ENCODE data around the gene DNASE1L3. TPM values are rescaled to one million over a fixed set of nuclear protein-coding genes. Genes with fewer than 3 reads are reported as not detected.

The DNASE1L3 gene
- total RNA-seq, 2 experiments from 2014 or later: not detected

DNA sequence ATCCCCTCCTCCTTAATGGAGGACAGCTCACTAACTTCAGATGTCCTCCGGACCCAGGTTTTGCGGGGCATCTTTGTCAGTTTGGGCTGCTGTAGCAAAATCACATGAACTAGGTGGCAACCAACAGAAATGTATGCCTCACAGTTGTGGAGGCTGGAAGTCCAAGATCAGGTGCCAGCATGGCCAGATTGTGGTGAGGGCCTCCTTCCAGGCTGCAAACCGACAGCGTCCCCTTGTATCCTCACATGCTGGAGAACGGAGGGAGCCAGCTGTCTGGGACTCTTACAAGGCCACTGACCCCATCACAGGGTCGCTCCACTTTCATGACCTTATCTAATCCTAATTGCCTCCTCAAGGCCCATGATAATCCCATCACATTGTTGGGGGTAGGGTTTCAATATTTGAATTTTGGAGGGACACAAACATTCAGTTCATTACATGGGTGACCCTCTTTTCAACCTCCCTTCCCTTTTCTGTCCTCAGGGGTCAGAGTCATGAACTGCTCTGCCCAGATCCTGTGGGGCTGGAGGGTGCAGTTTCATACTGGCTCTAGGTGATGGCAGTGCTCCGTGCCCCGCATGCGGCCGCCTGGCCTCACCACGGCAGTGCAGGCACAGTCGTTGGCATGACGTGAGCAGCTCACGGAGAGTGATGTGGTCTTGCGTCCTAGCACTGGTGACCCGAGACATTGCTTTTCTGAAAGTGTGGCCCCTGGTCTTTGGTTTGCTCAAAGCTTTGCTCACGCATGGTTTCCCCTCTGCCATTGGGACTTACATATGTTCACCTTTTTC, 58.4 kb downstream of the DNASE1L3 start:
- no peaks in the 10 kb centered on the region for H3K27me3 Mint-ChIP-seq
- CTCF ChIA-PET: interaction anchor here (1.0 kb wide), 1 partner anchor 15 kb away, joined by 4 read pairs; no protein-coding TSS in a partner anchor
- H3K27ac Mint-ChIP-seq: no peak overlapping the region
- no peaks in the 10 kb centered on the region for H3K36me3 Mint-ChIP-seq
- no peak for DNase-seq
- no peak for ATAC-seq
- H3K4me3 Mint-ChIP-seq: no peak overlapping the region
- H3K4me1 Mint-ChIP-seq: peaks cover 2% of the 10 kb centered on the region
- no peaks in the 10 kb centered on the region for H3K9me3 Mint-ChIP-seq (ENCODE audit: low read depth)

DNA sequence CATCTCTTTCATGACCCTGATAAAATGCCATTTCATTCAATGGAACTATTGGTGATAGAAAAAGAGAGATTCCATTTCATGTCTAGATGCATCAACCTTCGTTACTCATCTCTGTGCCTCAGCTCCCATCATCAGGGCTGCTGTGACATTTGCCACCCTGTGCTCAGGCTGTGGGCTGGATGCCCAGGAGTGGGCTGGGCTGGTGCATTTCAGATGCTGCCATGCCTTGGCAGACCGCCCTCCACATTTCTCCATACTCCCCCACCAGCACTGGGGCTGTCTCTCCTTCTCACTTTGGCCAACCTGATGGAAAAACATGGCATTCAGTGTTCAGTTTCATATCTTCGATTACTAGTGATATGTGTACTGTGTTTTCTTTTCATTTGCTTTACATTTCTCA, 59.1 kb downstream of the DNASE1L3 start:
- no peaks in the 10 kb centered on the region for H3K36me3 Mint-ChIP-seq
- H3K27ac Mint-ChIP-seq: no peak overlapping the region
- CTCF ChIA-PET: interaction anchor here (0.6 to 1.0 kb wide), 2 partner anchors 15 to 129 kb away, joined by 4 read pairs; no protein-coding TSS in a partner anchor
- no peak overlapping the region for H3K4me3 Mint-ChIP-seq
- ATAC-seq (no peak), DNase-seq (no peak)
- peaks cover 2% of the 10 kb centered on the region for H3K4me1 Mint-ChIP-seq
- H3K9me3 Mint-ChIP-seq (ENCODE audit: low read depth): no peaks in the 10 kb centered on the region
- H3K27me3 Mint-ChIP-seq: no peaks in the 10 kb centered on the region

DNA sequence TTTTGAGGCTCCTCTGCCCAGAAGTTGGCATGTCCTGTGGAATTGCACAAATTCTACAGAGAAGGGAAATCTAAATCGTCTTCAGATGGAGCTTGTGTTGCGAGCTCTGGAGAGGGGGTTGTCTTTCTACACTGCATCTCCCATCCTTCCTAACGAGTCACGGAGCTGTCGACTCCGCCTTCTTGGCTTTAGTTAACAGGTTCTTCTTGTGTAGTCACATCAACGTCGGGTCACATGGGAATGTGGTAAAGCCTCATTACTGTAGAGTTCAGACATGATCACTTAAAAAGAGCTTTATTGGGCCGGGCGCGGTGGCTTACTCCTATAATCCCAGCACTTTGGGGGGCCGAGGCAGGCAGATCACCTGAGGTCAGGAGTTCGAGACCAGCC, 60.0 kb downstream of the DNASE1L3 start:
- ATAC-seq (no peak), DNase-seq (no peak)
- H3K27ac Mint-ChIP-seq: no peak overlapping the region
- no peak overlapping the region for H3K4me3 Mint-ChIP-seq
- CTCF ChIA-PET: no interaction called here
- H3K9me3 Mint-ChIP-seq (ENCODE audit: low read depth): no peaks in the 10 kb centered on the region
- no peaks in the 10 kb centered on the region for H3K36me3 Mint-ChIP-seq
- no peaks in the 10 kb centered on the region for H3K27me3 Mint-ChIP-seq
- H3K4me1 Mint-ChIP-seq: peaks cover 2% of the 10 kb centered on the region

DNA sequence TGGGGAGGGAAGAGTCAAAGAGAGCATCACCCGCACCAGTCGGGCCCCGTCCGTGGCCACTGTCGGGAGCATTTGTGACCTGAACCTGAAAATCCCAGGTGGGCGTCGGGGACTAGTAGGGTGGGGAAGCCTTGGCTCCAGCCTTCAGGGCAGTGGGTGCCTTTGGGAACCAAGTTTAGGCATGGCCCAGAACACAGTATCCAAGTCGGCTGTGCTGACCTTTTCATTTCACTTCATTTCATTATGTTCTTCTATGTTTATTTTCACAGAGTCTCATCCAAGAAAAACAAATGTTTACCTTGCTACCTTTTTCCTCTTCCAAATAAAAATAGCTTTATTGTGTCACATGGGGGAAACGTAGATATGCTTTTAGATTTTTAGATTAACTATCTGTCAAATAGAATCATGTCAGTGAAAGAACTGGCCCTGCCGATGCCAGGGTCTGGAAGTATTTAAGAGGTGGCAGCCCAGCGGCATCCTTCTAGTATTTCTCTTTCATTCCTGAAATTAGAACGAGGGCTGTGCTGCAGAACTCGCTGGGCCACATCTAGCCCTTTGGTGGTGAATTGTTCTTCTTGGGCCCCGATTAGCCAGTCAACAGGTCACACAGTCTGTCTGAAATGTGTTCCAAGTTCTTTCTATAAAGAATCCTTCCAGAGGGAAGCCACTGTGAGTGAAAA, 60.5 kb downstream of the DNASE1L3 start:
- H3K27ac Mint-ChIP-seq: no peak overlapping the region
- no peaks in the 10 kb centered on the region for H3K9me3 Mint-ChIP-seq (ENCODE audit: low read depth)
- CTCF ChIA-PET: no interaction called here
- no peaks in the 10 kb centered on the region for H3K27me3 Mint-ChIP-seq
- H3K4me3 Mint-ChIP-seq: no peak overlapping the region
- no peak for DNase-seq
- no peaks in the 10 kb centered on the region for H3K36me3 Mint-ChIP-seq
- ATAC-seq: no peak
- peaks cover 2% of the 10 kb centered on the region for H3K4me1 Mint-ChIP-seq

DNA sequence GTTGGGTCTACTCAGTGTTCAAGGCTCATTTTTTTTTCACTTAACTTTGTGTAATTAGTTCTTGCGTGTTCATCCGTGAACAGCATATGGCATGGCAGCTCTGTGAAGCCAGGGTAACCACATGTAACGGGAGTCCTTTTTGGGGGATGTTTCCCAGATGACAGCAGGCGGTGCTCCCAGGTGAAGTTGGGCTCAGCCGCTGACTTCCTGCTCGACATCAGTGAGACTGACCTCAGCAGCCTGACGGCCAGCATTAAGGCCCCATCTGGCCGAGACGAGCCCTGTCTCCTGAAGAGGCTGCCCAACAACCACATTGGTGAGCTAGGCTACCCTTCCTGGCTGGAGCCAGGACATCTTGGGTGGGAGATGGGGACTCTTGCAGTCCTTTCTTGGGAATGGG, 62.7 kb downstream of the DNASE1L3 start:
- CTCF ChIA-PET: no interaction called here
- H3K4me3 Mint-ChIP-seq: no peak overlapping the region
- no peaks in the 10 kb centered on the region for H3K9me3 Mint-ChIP-seq (ENCODE audit: low read depth)
- no peak for DNase-seq
- H3K4me1 Mint-ChIP-seq: peaks cover 2% of the 10 kb centered on the region
- H3K27me3 Mint-ChIP-seq: no peaks in the 10 kb centered on the region
- no peaks in the 10 kb centered on the region for H3K36me3 Mint-ChIP-seq
- H3K27ac Mint-ChIP-seq: no peak overlapping the region
- ATAC-seq: no peak

DNA sequence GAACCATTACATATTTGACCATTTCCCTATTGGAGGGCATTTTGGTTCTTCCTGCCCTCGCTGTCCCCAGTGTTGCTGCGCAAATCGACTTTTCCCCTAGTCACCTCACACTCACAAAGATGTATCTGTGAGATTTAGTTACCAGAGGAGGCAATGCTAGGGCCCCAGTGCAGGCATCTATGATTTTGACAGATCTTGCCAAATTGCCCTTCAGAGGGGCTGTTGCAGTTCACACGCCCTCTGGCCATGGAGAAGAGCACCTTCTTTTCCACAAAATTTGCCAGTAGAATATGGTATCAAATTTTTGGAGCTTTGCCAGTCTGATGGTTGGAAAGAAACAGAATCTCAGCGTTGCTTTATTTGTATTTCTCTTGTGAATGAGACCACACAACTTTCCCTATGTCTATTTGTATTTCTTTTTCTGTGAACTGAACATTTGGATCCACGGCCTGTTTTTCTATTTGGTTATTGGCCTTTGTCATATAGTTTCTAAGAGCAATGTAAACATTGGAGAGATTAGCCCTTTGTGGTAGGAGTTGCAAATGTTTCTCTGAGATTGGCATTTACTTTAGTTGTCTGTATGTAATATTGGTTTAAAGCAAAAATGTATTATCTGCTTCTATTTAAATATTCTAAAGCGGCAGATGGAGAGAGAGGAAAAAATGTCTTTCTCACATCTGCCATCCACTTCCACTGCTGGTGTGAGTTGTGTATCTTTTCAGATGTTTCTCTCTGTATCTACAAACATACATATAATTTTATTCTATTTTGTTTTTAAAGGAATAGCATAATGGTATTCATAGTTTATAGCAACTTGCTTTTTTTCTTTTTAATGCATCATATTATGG, 66.1 kb downstream of the DNASE1L3 start:
- no peaks in the 10 kb centered on the region for H3K9me3 Mint-ChIP-seq (ENCODE audit: low read depth)
- no peaks in the 10 kb centered on the region for H3K4me1 Mint-ChIP-seq
- no peak overlapping the region for H3K27ac Mint-ChIP-seq
- DNase-seq (no peak), ATAC-seq (no peak)
- no peak overlapping the region for H3K4me3 Mint-ChIP-seq
- CTCF ChIA-PET: no interaction called here
- H3K36me3 Mint-ChIP-seq: no peaks in the 10 kb centered on the region
- no peaks in the 10 kb centered on the region for H3K27me3 Mint-ChIP-seq

DNA sequence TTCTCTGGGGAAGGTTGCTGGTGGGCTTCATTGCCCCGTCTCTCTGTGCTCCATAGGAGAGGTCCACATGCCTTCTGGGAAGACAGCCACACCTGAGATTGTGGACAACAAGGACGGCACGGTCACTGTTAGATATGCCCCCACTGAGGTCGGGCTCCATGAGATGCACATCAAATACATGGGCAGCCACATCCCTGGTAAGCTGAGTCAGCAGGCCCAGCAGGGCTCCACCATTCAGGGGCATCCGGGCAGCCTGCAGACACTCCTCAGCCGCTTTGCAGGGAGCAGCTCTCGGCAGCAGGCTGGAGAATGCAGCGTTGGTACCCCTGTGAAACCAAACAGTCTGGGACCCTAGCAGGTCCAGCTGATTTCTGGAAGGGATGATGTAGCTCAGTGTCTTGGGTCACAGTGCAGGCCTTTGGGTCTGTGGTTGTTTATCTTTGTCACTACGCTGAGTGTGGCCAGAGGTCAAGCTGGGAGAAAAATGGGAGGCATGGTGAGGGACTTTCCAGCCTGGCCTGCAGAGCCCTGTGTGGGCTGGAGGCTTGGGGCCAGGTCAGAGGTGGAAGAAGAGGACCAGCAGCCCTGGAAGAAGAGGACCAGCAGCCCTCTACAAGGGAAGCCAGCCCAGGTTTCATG, 67.2 kb downstream of the DNASE1L3 start:
- Mint-ChIP-seq H3K27me3 (no peaks in the 10 kb centered on the region), H3K9me3 (ENCODE audit: low read depth) (no peaks in the 10 kb centered on the region), H3K4me3 (no peak overlapping the region), H3K4me1 (no peaks in the 10 kb centered on the region), H3K36me3 (no peaks in the 10 kb centered on the region), H3K27ac (no peak overlapping the region)
- no peak for ATAC-seq
- CTCF ChIA-PET: no interaction called here
- no peak for DNase-seq

Other genes starting within 250 kb of the DNASE1L3 start
- 10 to 100 TPM in 1 of 2 experiments, 1 to 10 TPM in 1; 9.8 to 13.2 TPM for gene FLNB, start 202.6 kb downstream of the DNASE1L3 start, total RNA-seq
- 1 to 10 TPM; 5.0 to 7.3 TPM for gene ABHD6, start 26.8 kb upstream of the DNASE1L3 start, total RNA-seq
- gene RPP14, start 95.3 kb upstream of the DNASE1L3 start, total RNA-seq: 10 to 100 TPM; 12.9 to 16.9 TPM
- gene HTD2, start 95.5 kb upstream of the DNASE1L3 start, total RNA-seq: 1 to 10 TPM; 6.9 to 7.4 TPM
- 10 to 100 TPM; 61.7 to 64.7 TPM for gene PXK, start 121.9 kb upstream of the DNASE1L3 start, total RNA-seq
- gene PDHB, start 222.9 kb upstream of the DNASE1L3 start, total RNA-seq: 10 to 100 TPM; 43.4 to 60.6 TPM